NCI-H1417 (cell line): ENCODE results near the gene FREM3.
"Not testable (repeated sequence)": the region's sequence is repeated elsewhere in the genome, so short reads cannot be mapped to it uniquely, and the experiment has no call there.

ENCODE experiments used
- DNase-seq, 3 experiments: peaks; one replicate each; lab custom pipeline; 2025; lab: John Stamatoyannopoulos, UW

Gene FREM3

GRCh38 chr4:143585548-143585947 lies 114.9 kb downstream of the FREM3 start:
- DNase-seq, result no peak

DNA sequence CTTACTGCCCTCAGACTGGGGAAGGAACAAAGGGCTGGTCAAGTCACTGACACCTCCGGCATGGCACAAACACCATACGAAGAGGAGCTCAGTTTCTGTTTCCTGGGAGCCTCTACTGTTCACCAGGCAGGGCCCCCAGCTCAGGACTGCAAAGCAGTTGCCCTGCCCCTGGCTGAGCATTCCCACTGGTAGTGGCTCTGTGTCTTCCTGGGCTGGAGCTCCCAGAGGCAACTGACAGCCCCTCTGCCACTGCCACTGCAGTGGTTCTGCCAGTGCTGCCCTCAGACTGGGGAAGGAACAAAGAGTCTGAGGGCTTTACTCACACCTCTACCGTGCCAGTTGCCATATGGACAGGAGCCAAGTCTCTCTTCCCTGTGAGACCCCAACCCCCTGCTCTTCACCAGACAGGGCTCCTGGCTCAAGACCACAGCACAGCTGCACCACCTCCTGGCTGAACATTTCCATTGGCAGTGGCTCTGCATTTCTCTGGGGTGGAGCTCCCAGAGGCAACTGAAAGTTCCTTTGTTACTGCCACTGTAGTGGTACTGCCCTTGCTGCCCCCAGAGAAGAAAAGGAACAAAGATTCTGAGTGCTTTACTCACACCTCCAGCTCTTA lies 119.0 kb downstream of the FREM3 start:
- no peak for DNase-seq

GRCh38 chr4:143575331-143575730 lies 125.1 kb downstream of the FREM3 start:
- no peak for DNase-seq

GRCh38 chr4:143564472-143564871 lies 136.0 kb downstream of the FREM3 start:
- DNase-seq, result no peak

GRCh38 chr4:143559757-143560147 lies 140.7 kb downstream of the FREM3 start:
- peak in 2 of 3 experiments; percentile 3 to 87 for DNase-seq

DNA sequence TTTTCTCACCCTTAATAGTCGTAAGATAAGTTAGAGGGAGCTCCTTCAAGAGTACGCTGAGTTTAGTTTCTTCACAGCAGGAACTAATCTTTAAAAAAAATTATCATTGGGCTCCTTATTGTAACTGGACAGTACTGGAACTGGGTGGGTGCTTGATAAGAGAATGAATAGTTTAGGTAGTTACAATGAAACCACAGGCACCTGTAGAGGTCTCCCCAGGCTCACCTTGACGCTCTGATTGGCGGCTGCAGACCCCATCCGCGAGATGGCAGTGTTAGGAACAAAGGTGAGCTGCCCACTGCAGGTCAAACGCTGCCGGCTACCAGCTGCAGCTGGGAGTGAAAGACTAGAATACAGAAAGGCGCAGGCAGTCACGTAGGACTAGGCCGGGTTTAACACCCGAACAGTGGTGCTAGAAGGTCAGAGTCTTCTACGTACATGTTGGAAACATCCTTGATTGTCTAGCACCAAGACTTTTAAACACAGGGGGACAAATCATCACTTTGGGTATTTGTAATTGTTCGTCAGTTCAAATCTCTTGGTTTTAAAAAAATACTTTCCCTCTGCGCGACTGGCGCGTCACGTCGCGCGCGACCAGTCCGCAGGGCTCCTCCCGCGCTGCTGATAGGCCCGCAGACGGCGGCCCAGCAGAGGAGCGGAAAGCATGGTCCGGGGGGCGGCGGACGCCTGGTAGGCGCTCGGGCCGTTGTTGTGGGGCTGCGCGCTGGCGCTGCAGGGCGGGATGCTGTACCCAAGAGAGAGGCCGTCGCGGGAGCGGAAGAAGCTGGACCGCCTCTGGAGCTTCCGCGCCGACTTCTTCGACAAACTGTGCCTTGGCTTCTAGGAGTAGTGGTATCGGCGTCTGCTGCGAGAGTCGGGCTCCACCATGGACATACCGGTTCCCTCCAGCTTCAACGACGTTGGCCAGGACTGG lies 141.4 kb downstream of the FREM3 start:
- DNase-seq, result peak; percentile 75 to 97 (median 92)

DNA sequence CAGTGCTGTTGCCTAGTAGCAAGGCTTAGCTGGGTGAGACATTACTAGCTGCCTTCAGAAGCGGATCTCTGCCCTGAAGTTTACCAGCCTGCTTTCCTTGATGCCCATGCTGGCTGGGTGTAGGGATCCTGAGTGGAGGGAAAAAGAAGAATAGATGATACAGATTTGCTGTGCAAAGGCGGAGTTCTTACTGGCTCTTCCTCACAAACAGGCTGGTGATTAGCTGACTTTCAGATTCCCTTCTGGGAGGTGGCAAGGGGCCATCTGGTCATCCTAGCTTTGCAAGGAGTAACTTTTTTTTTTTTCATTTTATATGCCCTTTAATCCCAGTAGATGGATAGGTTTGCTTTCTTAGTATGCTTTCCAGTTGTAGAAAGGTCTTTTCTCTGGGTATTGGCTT lies 142.2 kb downstream of the FREM3 start:
- no peak for DNase-seq

GRCh38 chr4:143555676-143556075 lies 144.8 kb downstream of the FREM3 start:
- no peak for DNase-seq

DNA sequence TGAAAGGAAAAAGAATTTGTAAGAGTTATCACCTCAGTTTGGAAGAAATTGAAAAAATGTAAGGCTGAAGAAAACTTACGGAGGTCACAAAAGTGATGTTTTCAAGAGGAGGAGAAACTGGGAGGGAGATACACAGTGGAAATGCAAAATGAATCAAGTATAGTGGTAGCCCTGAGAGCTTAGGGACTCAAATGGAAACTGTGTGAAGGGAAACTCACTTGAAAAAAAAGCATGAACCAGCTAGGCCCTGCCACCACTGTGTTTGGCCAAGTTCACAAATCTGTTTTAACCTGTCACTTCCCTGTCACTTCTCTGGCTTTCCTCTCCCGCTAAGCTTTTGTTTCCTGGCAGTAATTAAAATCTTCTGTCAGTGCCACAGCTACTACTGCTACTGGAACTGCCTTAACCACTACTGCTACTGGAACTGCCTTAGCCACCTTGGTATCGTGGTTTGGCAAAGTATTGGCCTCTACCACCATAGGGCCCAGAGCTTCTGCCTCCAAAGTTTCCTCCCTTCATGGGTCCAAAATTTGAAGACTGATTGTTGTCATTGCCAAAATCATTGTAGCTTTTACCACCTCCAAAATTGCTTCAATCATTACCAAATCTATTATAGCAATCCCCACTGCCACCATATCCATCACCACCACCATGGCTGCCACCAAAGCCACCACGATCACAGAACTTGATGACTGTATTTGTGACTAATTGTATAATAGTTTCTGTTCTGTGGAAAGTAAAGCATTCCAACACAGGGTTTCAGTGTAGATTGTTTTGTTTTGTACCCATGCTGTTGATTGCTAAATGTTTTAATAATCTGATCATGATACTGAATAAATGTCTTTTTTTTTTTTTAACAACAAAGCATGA lies 145.5 kb downstream of the FREM3 start:
- peak in 2 of 3 experiments; percentile 2 to 6 for DNase-seq

- DNase-seq, result no peak
Measured at GRCh38 chr4:143549928-143550327, 150.5 kb downstream of the FREM3 start.

- DNase-seq, result no peak
Measured at GRCh38 chr4:143539670-143540023, 160.8 kb downstream of the FREM3 start.

DNA sequence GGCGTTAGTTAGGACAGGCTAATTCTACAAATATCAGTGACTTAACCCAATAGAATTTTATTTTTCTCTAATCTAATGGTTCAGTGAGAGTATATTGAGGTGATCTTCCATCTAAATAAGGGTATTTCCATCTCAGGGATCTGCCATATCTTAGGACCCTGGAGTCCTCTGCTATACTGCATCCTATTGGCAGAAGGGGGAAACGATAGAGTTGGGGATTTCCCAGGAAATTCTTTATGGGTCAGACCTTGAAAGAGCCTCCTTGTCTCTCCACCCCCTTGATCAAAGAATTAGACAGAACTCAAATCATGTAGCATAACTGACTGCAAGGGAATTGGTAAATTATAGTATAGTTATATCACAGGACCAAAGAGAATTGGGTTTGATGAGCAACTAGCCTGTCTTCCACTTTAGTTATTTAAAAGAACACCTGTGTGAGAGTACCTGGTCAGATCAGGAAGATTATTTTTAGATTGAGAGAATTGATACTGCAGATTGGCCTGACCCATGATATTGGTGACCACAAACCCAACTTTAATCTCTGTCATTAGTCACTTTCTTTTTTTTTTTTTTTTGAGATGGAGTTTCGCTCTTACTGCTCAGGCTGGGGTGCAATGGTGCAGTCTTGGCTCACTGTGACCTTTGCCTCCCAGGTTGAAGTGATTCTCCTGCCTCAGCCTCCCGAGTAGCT lies 161.4 kb downstream of the FREM3 start:
- no peak for DNase-seq

DNA sequence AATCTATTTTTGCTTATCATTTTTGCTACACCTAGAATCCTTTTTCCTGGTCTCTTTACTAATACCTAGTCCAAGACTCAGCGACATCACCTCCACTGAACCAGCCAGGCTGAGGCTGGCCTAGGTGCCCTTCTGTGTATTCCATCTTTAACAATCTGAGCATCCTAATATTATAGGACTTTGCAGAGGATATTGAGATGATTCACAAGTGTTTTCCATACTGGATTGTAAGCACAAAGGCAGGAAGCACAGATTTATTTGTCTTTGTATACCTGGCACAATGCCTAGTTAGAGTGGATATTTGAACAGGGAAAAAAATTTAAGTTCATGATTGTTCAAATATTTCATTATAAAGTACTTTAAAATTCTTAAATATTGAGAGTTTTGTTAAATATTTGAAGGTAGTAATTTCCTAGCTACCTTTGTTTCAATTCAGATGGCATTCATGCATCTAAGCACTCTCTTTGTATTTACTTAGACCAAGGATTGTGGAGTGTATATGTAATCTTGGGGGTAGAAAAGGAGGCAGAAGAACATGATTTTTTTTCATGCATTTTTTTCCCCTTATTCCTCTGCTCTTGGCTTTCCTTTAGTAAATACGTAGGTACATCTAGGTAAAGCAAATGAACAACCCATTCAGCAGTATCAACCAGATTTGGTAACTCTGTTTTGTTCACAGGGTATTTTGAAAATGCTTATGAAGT lies 168.5 kb downstream of the FREM3 start:
- peak in 1 of 3 experiments; percentile 21 for DNase-seq

DNA sequence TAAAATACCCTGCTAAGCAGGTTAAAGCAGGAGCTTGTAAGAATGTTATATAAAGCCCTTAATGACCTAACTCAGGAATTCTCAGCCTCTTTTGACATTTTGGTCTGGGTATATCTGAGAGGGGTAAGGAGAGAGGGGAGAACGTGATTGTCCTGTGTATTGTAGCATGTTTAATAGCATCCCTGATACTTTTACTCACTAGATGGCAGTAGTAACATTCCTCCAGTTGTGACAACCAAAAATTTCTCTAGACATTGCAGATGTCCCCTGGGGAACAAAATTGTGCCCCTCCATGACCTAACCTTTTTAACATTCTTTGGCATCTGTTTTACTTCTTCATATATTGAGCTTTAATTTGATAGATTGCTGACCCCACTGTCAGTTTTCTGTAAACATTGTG lies 169.1 kb downstream of the FREM3 start:
- peak in 1 of 3 experiments; percentile 21 for DNase-seq

- not testable (repeated sequence) for DNase-seq
Measured at GRCh38 chr4:143528046-143528445, 172.4 kb downstream of the FREM3 start.
